ENCODE measurements around the gene MAP1B.

DNA sequence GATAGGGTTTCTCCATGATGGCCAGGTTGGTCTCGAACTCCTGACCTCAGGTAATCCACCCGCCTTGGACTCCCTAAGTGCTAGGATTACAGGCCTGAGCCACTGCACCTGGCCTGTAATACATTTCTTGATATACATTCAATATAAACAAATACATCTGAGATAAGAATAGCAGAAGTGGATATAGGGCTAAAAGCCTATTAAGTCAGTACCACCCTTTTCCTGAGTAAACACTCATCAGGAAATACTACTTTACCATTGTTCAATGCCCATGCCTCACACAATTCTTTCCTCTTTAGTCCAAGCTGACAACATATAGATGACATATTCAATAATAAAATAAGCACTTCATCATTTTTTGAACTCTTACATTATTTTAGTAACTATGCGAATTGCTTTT lies 148.0 kb downstream of the MAP1B start:
- TF ChIP-seq RFX5 (IDR thresholded peaks at IDR 0.05) = no peak
- TF ChIP-seq POLR2A (IDR thresholded peaks at IDR 0.05; ENCODE audit: low read length) = no peak
- TF ChIP-seq, protein P1, sequence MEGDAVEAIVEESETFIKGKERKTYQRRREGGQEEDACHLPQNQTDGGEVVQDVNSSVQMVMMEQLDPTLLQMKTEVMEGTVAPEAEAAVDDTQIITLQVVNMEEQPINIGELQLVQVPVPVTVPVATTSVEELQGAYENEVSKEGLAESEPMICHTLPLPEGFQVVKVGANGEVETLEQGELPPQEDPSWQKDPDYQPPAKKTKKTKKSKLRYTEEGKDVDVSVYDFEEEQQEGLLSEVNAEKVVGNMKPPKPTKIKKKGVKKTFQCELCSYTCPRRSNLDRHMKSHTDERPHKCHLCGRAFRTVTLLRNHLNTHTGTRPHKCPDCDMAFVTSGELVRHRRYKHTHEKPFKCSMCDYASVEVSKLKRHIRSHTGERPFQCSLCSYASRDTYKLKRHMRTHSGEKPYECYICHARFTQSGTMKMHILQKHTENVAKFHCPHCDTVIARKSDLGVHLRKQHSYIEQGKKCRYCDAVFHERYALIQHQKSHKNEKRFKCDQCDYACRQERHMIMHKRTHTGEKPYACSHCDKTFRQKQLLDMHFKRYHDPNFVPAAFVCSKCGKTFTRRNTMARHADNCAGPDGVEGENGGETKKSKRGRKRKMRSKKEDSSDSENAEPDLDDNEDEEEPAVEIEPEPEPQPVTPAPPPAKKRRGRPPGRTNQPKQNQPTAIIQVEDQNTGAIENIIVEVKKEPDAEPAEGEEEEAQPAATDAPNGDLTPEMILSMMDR (IDR thresholded peaks at IDR 0.05) = no peak
- no peak for TF ChIP-seq KDM5A (IDR thresholded peaks at IDR 0.05)
- TF ChIP-seq RAD21 (conservative IDR thresholded peaks at IDR 0.05 in 1 of 2, IDR thresholded peaks at IDR 0.05 in 1 of 2) = no peak
- no peak for TF ChIP-seq NR3C1 (IDR thresholded peaks at IDR 0.05)
- no peak for TF ChIP-seq JUN (IDR thresholded peaks at IDR 0.05)
- TF ChIP-seq NPAS2 (CRISPR knock-in tag; IDR thresholded peaks at IDR 0.05; ENCODE audit: borderline replicate concordance) = no peak
- no peak for TF ChIP-seq BHLHE40 (IDR thresholded peaks at IDR 0.05; ENCODE audit: low read depth, low read length)
- TF ChIP-seq MYC (IDR thresholded peaks at IDR 0.05; ENCODE audit: borderline replicate concordance, low read length) = no peak
- TF ChIP-seq EP300 (IDR thresholded peaks at IDR 0.05) = no peak
- no peak for TF ChIP-seq ZFP36 (IDR thresholded peaks at IDR 0.05; ENCODE audit: borderline replicate concordance, partially characterized antibody)
